ENCODE measurements around the gene WDR6. TPM values are rescaled to one million over a fixed set of nuclear protein-coding genes. Genes with fewer than 3 reads are reported as not detected.

WDR6 gene
- total RNA-seq, 1 donor from 2014 or later = 131 TPM

DNA sequence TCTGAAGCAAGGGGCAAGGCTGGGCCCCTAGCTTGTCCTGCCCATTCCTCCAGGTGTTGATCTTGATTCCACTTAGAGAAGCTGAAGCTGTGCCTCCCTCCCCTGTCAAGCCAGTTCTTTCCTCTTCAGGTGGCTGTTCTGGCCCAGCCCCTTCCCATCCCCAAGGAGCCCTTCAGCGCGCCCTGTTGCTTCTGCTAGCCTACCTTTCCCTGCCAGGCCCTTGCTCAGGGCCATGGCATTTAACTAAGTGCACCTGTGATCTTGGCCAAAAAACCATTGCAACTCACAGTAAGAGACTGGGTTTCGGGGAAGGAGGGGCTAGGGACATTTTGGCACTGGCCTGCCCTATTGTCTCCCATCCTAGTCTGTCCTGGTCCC is 1.9 kb upstream of the WDR6 start:
- Mint-ChIP-seq H3K36me3 (peaks cover 7% of the 10 kb centered on the region), H3K27ac (no peak overlapping the region), H3K27me3 (ENCODE audit: insufficient read depth, low read depth) (peaks cover 10% of the 10 kb centered on the region), H3K4me3 (peak overlapping the region; percentile 46), H3K4me1 (peaks cover 16% of the 10 kb centered on the region), H3K9me3 (peaks cover 3% of the 10 kb centered on the region)
- H4K20me1 ChIP-seq (ENCODE audit: low read depth) = peaks cover 25% of the 10 kb centered on the region
- peaks cover 15% of the 10 kb centered on the region for H3K4me1 ChIP-seq
- no peak overlapping the region for H3K4me3 ChIP-seq
- no peak overlapping the region for H3K9ac ChIP-seq
- no peak overlapping the region for H3K27ac ChIP-seq
- no peaks in the 10 kb centered on the region for H3K27me3 ChIP-seq
- no peak for DNase-seq (ENCODE audit: low spot score)
- TF ChIP-seq EZH2 (IDR thresholded peaks at IDR 0.05) = no peak
- no peak for TF ChIP-seq EZH2phosphoT487 (IDR thresholded peaks at IDR 0.05)
- TF ChIP-seq, protein P1, sequence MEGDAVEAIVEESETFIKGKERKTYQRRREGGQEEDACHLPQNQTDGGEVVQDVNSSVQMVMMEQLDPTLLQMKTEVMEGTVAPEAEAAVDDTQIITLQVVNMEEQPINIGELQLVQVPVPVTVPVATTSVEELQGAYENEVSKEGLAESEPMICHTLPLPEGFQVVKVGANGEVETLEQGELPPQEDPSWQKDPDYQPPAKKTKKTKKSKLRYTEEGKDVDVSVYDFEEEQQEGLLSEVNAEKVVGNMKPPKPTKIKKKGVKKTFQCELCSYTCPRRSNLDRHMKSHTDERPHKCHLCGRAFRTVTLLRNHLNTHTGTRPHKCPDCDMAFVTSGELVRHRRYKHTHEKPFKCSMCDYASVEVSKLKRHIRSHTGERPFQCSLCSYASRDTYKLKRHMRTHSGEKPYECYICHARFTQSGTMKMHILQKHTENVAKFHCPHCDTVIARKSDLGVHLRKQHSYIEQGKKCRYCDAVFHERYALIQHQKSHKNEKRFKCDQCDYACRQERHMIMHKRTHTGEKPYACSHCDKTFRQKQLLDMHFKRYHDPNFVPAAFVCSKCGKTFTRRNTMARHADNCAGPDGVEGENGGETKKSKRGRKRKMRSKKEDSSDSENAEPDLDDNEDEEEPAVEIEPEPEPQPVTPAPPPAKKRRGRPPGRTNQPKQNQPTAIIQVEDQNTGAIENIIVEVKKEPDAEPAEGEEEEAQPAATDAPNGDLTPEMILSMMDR (IDR thresholded peaks at IDR 0.05) = no peak
- H3K9me3 ChIP-seq (ENCODE audit: low read depth) = no peaks in the 10 kb centered on the region
- H3K79me2 ChIP-seq (ENCODE audit: low read depth) = peaks cover 31% of the 10 kb centered on the region
- H2AFZ ChIP-seq (replicated peaks) = no peak overlapping the region
- H3F3A ChIP-seq (ENCODE audit: low read depth) = peaks cover 9% of the 10 kb centered on the region
- no peaks in the 10 kb centered on the region for H3K36me3 ChIP-seq
- H3K4me2 ChIP-seq = no peak overlapping the region

GRCh38 chr3:49005998-49006397 is 1.2 kb upstream of the WDR6 start:
- Histone ChIP-seq H2AFZ (replicated peaks) (no peak overlapping the region), H3K36me3 (no peaks in the 10 kb centered on the region), H3K9ac (no peak overlapping the region), H4K20me1 (ENCODE audit: low read depth) (peaks cover 32% of the 10 kb centered on the region), H3K27me3 (no peaks in the 10 kb centered on the region), H3K4me2 (peak overlapping the region; percentile 96), H3K79me2 (ENCODE audit: low read depth) (peaks cover 38% of the 10 kb centered on the region), H3K27ac (no peak overlapping the region), H3K9me3 (ENCODE audit: low read depth) (no peaks in the 10 kb centered on the region), H3F3A (ENCODE audit: low read depth) (peaks cover 9% of the 10 kb centered on the region), H3K4me1 (peaks cover 13% of the 10 kb centered on the region), H3K4me3 (peak overlapping the region; percentile 88)
- Mint-ChIP-seq H3K27me3 (ENCODE audit: insufficient read depth, low read depth) (peaks cover 9% of the 10 kb centered on the region), H3K4me1 (peaks cover 16% of the 10 kb centered on the region), H3K27ac (no peak overlapping the region), H3K9me3 (peaks cover 3% of the 10 kb centered on the region), H3K4me3 (peak overlapping the region; percentile 100), H3K36me3 (peaks cover 7% of the 10 kb centered on the region)
- TF ChIP-seq, protein P1 (IDR thresholded peaks at IDR 0.05) = no peak
- TF ChIP-seq EZH2phosphoT487 (IDR thresholded peaks at IDR 0.05) = no peak
- TF ChIP-seq EZH2 (IDR thresholded peaks at IDR 0.05) = no peak
- DNase-seq (ENCODE audit: low spot score) = no peak

DNA sequence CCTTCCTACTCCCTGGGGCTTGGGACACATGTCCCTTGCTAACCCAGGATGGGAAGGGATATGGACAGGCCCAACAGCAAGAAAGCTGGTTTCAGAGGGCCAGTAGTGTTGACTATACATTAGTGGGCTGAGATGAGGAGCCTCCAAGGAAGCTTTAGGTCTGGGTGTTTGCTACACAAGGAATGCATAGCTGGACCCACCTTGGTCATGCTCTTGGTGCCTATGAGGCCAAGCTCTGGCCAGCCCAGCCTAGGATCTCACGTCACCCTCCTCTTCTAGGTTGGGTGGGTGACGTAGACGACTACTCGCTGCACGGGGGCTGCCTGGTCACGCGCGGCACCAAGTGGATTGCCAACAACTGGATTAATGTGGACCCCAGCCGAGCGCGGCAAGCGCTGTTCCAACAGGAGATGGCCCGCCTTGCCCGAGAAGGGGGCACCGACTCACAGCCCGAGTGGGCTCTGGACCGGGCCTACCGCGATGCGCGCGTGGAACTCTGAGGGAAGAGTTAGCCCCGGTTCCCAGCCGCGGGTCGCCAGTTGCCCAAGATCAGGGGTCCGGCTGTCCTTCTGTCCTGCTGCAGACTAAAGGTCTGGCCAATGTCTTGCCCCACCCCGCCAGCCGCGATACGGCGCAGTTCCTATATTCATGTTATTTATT is 653 bp upstream of the WDR6 start:
- Histone ChIP-seq H3K36me3 (no peaks in the 10 kb centered on the region), H3K9ac (peak overlapping the region; percentile 70), H3F3A (ENCODE audit: low read depth) (peaks cover 13% of the 10 kb centered on the region), H2AFZ (replicated peaks) (no peak overlapping the region), H3K4me2 (peak overlapping the region; percentile 96), H3K79me2 (ENCODE audit: low read depth) (peaks cover 43% of the 10 kb centered on the region), H3K9me3 (ENCODE audit: low read depth) (no peaks in the 10 kb centered on the region), H3K27ac (no peak overlapping the region), H4K20me1 (ENCODE audit: low read depth) (peaks cover 38% of the 10 kb centered on the region), H3K27me3 (no peaks in the 10 kb centered on the region), H3K4me3 (peak overlapping the region; percentile 88), H3K4me1 (peaks cover 13% of the 10 kb centered on the region)
- Mint-ChIP-seq H3K27ac (peak overlapping the region; percentile 100), H3K4me1 (peaks cover 16% of the 10 kb centered on the region), H3K4me3 (peak overlapping the region; percentile 100), H3K27me3 (ENCODE audit: insufficient read depth, low read depth) (peaks cover 9% of the 10 kb centered on the region), H3K9me3 (peaks cover 3% of the 10 kb centered on the region), H3K36me3 (peaks cover 7% of the 10 kb centered on the region)
- TF ChIP-seq, protein P1 (IDR thresholded peaks at IDR 0.05) = no peak
- TF ChIP-seq EZH2phosphoT487 (IDR thresholded peaks at IDR 0.05) (no peak), EZH2 (IDR thresholded peaks at IDR 0.05) (no peak)
- DNase-seq (ENCODE audit: low spot score) = peak; percentile 30

Measured in neural progenitor cell (in vitro differentiated cells).